NCI-H510A (cell line): ENCODE data around the gene TBPL2.
"Not testable (repeated sequence)": the region's sequence is repeated elsewhere in the genome, so short reads cannot be mapped to it uniquely, and the experiment has no call there.

Experiments
- DNase-seq: peaks from one replicate; lab custom pipeline; 2025; lab: John Stamatoyannopoulos, UW

TBPL2 gene

GRCh38 chr14:55438066-55438683, 2.2 kb downstream of the TBPL2 start:
- peak; percentile 48 for DNase-seq

- DNase-seq = no peak
Observed at GRCh38 chr14:55436931-55437330, 3.5 kb downstream of the TBPL2 start.

GRCh38 chr14:55436519-55436918, 3.9 kb downstream of the TBPL2 start:
- DNase-seq = no peak

- no peak for DNase-seq
Observed at GRCh38 chr14:55434805-55435174, 5.6 kb downstream of the TBPL2 start.

- no peak for DNase-seq
Observed at GRCh38 chr14:55433880-55434804, 6.3 kb downstream of the TBPL2 start.

DNA sequence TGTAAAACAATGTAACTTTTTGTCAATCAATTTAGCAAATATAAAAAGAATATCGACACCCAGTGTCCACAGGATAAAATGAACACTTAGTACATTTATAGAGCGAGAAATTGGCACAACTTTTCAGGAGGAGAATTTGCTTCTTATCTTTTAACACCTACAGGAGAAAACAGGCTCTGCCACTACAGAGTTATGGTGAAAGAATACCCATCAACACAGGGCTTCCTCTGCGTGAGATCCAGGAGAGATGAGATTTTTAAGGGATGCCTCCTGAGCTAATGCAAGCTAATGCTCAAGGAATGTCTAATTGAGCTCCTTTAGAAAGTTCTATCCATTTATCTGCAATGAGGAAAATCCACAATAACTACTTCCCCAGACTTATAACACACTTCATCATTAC, 7.8 kb downstream of the TBPL2 start:
- no peak for DNase-seq

- DNase-seq = peak; percentile 24
Observed at GRCh38 chr14:55430024-55430690, 10.3 kb downstream of the TBPL2 start.

DNA sequence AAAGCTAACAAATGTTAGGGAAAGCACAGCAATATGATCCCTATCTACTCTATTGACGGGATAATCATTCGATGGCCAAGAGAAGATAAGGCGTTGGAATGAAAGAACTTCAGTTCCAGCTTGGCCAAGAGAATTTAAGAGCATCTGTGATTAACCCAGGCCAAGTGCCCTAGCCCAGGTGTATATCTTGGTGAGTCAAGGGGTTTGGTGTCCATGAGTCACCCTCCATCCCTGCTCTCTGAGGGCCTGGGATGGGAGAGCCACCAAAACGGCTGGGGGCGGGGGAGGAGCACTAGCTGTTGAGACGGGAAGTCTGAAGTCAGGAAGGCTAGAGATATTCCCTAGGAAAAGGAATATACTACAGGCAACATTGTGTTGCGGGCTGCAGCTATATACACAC, 13.0 kb downstream of the TBPL2 start:
- DNase-seq = no peak

DNA sequence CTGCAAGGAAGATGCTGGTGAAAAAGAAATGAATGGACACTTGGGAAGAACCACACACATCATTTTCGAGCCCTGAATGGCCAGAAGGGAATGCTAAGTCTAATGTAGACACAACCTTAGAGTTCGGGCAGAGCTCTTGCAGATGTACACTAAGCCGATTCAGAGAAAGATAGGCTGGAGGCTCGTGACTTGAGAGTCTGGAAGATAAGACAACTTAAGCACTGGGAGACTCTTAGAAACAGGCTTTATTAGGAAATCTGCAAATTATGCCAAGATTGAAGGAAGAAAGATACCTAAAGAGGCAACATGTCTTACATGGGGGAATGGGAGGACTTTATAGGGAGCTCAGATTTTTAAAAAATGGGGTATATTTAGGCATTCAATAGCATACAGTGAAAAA, 13.5 kb downstream of the TBPL2 start:
- no peak for DNase-seq

- no peak for DNase-seq
Observed at GRCh38 chr14:55425091-55425490, 15.3 kb downstream of the TBPL2 start.

DNA sequence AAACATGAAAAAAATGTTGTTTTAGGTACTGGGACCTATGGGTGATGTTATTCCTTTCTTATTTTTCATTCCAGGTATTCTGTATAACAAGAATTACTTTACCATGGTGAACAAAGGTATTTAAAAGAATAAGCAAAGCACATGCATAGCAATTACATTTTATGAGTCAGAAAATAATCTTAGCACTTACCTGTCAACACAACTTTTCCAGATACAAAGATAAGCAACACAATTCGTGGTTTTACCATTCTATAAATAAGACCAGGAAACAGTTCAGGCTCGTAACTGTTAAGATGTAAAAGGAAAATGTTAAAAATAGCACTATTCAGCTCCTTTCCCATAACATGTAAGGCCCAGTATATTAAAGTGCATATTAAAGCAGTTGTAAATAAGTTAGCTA, 16.4 kb downstream of the TBPL2 start:
- no peak for DNase-seq

DNA sequence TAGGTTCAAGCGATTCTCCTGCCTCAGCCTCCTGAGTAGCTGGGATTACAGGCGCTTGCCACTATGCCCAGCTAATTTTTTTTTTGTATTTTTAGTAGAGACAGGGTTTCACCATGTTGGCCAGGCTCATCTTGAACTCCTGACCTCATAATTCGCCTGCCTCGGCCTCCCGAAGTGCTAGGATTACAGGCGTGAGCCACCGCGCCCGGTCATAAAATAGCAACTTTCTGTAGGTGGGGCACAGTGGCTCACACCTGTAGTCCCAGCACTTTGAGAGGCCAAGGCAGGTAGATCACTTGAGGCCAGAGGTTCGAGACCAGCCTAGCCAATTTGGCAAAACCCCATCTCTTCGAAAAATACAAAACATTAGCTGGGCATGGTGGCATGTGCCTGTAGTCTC, 18.1 kb downstream of the TBPL2 start:
- not testable (repeated sequence) for DNase-seq

DNA sequence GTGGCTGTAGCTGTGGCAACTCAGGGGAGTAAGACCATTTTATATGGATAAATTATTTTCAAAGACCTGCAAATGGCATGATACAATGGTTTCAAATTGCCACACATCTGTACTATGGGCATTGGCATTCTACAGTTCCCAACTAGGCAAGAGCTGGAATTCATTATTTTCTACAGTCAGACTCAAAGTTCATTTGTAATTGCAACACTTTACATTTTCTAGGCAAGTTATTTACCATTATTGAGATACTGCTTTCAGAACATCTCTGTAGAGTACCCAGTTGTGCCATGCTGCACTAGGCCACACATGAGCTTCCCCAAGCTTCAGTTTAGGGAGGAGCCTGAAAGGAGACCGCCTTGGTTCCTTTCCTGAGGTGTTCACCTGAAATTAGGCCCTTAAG, 20.8 kb downstream of the TBPL2 start:
- no peak for DNase-seq

DNA sequence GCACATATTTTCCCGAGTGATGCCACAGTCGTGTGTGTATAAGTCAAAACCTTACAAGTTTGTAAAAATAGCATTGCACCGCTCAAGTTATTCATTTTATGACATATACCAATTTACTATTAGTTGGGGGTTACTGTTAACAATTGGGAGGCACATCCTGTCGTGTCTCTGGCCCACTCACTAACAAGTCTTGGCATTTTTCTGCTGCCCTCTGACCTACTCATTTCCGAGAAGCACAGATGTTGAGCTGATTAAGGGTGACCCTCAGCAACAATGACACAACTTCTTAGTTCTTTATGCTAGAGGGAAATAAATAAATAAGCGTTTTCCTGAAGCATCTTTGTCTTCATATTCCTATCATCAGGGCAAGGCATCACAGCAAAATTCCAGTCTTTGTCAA, 22.0 kb downstream of the TBPL2 start:
- DNase-seq = no peak

GRCh38 chr14:55417955-55418354, 22.5 kb downstream of the TBPL2 start:
- no peak for DNase-seq

- no peak for DNase-seq
Observed at GRCh38 chr14:55416866-55417265, 23.6 kb downstream of the TBPL2 start.

- no peak for DNase-seq
Observed at GRCh38 chr14:55414551-55414950, 25.9 kb downstream of the TBPL2 start.

- no peak for DNase-seq
Observed at GRCh38 chr14:55412676-55413075, 27.7 kb downstream of the TBPL2 start.

DNA sequence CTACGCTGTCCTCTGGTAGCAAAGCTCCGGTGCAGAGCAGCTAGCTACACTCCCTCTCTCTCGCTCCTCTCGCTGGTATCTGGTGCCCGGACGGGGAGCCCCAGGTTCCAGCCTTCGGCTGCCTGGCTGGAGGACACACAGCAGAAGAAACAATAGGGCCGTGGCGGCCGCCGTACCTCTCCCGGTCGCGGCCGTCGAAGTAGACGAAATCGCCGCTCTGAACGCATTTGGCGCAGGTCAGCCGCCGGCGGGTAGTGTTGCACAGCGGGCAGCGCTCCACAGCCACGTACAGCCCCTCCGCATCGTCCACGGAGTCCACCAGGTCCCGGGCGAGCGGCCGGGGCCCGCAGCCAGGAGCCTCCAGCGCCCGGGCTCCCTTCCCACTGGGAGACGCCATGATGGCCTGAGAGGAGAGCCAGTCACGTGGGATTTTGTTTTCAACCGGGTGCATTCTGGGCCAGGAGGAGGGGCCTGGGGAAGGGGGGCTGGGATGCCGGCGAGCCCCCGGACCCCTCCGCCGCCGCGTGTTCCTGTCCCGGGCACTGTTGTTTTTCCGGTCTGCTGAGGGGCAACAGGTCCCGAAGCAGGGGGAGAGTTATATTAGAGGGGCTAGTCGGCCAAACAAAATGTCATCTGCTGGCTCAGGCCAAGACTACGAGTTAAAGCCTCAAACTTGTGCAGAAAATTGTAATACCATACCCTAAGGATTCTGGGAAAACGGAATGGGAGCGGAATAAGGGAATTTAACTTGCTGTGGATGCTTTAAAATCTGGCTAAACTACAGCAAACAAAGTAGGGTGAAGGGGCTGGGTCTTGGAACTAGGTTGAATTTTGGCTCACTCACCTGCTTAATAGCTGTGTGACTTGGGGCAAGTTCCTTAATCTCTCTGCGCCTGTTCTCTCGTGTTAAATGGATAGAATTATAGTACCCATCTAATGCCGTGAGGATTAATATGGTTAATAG, 28.7 kb downstream of the TBPL2 start, which contains the start of gene ATG14:
ATG14 (minus strand) TSS at position 405 of the 964 bp plus-strand sequence; CDS start at position 397, 8 bp downstream.
- DNase-seq = peak; percentile 69

- no peak for DNase-seq
Observed at GRCh38 chr14:55410876-55411275, 29.5 kb downstream of the TBPL2 start.

DNA sequence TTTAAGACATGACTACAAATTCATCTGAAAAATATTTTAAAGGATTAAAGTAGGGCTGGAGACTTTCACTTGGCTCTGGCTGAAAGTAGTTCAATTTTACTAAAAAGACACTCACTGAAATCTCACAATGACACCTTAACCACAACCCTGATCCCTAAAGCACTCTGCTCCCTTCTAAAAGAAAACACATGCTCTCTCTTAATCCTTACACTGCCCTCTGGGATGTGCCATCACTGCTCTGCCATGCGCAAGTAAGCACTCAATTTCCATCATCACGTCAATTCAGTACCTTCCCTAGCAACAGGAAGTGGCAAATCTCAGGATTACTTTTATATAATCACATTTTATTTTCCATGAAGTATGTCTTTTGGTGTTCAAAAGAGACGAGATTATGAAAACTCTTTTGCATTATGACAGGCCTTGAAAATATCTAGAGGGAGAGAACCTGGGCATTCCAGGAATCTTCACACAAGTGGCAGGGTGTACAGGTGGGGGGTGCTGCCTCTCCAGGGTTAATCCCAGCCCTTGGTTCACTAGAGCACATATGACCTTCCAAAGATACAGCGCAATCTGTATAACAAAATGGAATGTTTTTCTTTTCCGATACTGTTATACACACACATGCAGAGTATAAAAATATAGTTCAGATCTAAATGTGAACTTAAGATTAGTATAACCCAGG, 36.1 kb downstream of the TBPL2 start:
- no peak for DNase-seq
